ENCODE data around the gene ABCC12. TPM values are rescaled to one million over a fixed set of nuclear protein-coding genes. Genes with fewer than 3 reads are reported as not detected.
"Not testable (repeated sequence)": the region's sequence is repeated elsewhere in the genome, so short reads cannot be mapped to it uniquely, and the experiment has no call there.

The ABCC12 gene
- polyA plus RNA-seq, 1 experiment, result not detected

DNA sequence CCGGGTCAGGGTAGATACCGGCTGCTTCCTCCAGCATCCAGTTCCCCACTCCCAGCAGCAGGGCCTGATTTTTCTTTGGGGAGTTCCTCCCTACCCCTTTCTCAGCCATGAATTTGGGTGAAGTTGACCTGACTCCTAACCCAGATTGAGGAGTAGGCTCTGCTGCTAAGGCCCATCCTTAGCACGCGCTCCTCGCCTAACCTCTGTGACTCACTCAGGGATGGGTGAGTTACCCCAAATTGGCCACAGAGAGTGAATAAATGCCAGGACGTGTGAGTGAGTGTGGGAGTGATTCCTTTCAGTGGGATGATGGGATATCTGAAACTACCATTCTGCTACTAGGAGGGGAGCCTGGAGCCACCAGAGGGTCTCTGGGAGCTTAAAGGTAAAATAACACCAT, 28.9 kb upstream of the ABCC12 start:
- POLR2A ChIA-PET, result no interaction called here
- TF ChIP-seq, protein P1, sequence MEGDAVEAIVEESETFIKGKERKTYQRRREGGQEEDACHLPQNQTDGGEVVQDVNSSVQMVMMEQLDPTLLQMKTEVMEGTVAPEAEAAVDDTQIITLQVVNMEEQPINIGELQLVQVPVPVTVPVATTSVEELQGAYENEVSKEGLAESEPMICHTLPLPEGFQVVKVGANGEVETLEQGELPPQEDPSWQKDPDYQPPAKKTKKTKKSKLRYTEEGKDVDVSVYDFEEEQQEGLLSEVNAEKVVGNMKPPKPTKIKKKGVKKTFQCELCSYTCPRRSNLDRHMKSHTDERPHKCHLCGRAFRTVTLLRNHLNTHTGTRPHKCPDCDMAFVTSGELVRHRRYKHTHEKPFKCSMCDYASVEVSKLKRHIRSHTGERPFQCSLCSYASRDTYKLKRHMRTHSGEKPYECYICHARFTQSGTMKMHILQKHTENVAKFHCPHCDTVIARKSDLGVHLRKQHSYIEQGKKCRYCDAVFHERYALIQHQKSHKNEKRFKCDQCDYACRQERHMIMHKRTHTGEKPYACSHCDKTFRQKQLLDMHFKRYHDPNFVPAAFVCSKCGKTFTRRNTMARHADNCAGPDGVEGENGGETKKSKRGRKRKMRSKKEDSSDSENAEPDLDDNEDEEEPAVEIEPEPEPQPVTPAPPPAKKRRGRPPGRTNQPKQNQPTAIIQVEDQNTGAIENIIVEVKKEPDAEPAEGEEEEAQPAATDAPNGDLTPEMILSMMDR (IDR thresholded peaks at IDR 0.05; ENCODE audit: low read depth, low read length), result no peak

DNA sequence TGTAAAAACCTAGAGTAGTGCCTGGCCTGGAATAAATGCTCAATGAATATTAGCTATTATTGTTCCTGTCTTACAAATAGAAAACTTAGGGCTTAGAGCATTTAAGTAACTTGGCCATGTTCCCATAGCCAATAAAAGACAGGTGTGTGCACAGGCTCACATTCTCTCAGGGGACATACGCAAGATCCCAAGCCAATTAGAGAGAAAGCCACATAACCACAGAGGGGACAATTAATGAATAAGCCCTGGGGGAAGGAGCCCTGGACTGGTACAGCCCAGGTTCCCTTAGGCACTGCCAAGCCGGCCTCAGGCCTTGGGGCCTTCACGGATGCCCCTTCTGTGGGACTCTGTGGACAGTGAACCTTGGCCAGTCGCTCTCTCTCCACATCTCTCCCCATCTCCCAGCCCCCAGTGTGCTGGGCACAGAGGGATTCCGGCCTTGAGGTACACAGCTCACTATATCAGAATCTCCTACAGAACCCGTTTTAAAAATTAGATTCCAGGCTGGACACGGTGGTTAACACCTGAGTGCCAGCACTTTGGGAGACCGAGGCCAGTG, 27.3 kb upstream of the ABCC12 start:
- POLR2A ChIA-PET, result interaction anchor here (0.7 kb wide), 1 partner anchor 1180 kb away, joined by 3 read pairs; no protein-coding TSS in a partner anchor
- no peak overlapping the region for H3K27ac ChIP-seq (ENCODE audit: low read depth, low read length)

More for the DNA sequence above, 28.9 kb upstream of the ABCC12 start:
- no peak overlapping the region for H3K27ac ChIP-seq (ENCODE audit: low read depth, low read length)
- no peak overlapping the region for H3K4me3 ChIP-seq (ENCODE audit: low read depth, low read length)
- CTCF ChIA-PET, result interaction anchor here (1.5 to 1.6 kb wide), 2 partner anchors 20 to 439 kb away, joined by 3 to 4 read pairs; no protein-coding TSS in a partner anchor
- no peak for DNase-seq (ENCODE audit: low read depth, low spot score)
- peaks cover 8% of the 10 kb centered on the region for H3K27me3 ChIP-seq (ENCODE audit: control insufficient read depth, insufficient read depth, low read length)
- H3K9me3 ChIP-seq (ENCODE audit: control insufficient read depth, insufficient read depth, low read length), result no peaks in the 10 kb centered on the region

DNA sequence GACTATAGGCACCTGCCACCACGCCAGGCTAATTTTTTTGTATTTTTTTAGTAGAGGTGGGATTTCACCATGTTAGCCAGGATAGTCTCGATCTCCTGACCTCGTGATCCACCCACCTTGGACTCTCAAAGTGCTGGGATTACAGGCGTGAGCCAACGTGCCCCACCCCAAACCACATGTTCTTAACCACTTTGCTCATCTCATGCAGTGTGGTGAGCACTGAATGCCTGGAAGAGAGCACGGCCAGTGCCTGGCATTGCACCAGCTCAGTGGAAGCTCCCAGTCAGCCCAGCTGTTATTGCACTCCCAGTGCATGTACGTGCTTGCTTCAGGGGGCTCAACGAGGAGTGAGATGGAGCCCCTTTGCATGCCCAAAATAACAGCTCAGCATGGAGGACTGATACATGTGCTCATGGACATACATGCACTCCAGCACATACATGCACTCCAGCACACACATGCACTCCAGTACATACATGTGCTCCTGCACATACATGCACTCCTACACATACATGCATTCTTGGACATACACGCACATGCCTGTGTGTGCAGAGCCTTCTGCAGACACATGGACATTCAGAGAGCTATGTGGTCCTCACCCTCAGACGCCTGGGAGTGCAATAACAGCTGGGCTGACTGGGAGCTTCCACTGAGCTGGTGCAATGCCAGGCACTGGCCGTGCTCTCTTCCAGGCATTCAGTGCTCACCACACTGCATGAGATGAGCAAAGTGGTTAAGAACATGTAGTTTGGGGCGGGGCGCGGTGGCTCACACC, 26.1 kb upstream of the ABCC12 start:
- H3K4me3 ChIP-seq (ENCODE audit: low read depth, low read length); DNase-seq (ENCODE audit: low read depth, low spot score); POLR2A ChIA-PET; H3K9me3 ChIP-seq (ENCODE audit: control insufficient read depth, insufficient read depth, low read length); H3K27ac ChIP-seq (ENCODE audit: low read depth, low read length): not testable (repeated sequence)
- CTCF ChIA-PET, result interaction anchor here (1.1 kb wide), 1 partner anchor 448 kb away, joined by 3 read pairs; no protein-coding TSS in a partner anchor
- H3K27me3 ChIP-seq (ENCODE audit: control insufficient read depth, insufficient read depth, low read length), result peaks cover 11% of the 10 kb centered on the region

More for the DNA sequence above, 27.3 kb upstream of the ABCC12 start:
- CTCF ChIA-PET, result interaction anchor here (1.0 to 1.1 kb wide), 2 partner anchors 18 to 447 kb away, joined by 3 read pairs; no protein-coding TSS in a partner anchor
- Histone ChIP-seq H3K4me3 (ENCODE audit: low read depth, low read length) (no peak overlapping the region), H3K9me3 (ENCODE audit: control insufficient read depth, insufficient read depth, low read length) (no peaks in the 10 kb centered on the region), H3K27me3 (ENCODE audit: control insufficient read depth, insufficient read depth, low read length) (peaks cover 13% of the 10 kb centered on the region)
- DNase-seq (ENCODE audit: low read depth, low spot score), result no peak
- TF ChIP-seq, protein P1 (IDR thresholded peaks at IDR 0.05; ENCODE audit: low read depth, low read length), result no peak

DNA sequence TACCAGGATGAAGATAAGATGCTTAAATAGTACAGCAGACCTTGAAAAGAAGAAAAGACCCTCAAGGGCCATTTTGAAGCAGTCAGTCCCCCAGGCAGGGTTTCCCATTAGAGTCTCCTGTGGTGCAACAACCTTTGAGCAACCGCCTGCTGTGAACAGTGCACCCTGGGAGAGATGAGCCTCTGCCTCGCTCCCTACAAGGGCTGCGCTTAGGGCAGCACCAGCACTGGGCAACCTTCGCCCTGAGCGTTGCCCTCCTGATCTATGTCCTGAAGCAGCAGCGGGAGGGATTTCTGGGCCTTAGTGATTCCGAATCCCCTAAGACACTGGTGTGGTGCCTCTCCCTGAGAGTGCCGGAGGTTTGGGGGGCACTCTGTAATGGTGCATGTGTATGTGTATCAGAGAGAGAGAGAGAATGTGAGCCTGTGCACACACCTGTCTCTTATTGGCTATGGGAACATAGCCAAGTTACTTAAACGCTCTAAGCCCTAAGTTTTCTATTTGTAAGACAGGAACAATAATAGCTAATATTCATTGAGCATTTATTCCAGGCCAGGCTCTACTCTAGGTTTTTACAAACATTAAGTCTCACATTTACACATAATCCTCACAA, 25.2 kb upstream of the ABCC12 start:
- POLR2A ChIA-PET, result interaction anchor here (0.7 kb wide), 1 partner anchor 1133 kb away, joined by 3 read pairs; no protein-coding TSS in a partner anchor
- CTCF ChIA-PET, result no interaction called here
- Histone ChIP-seq H3K4me3 (ENCODE audit: low read depth, low read length) (no peak overlapping the region), H3K9me3 (ENCODE audit: control insufficient read depth, insufficient read depth, low read length) (no peaks in the 10 kb centered on the region), H3K27ac (ENCODE audit: low read depth, low read length) (no peak overlapping the region), H3K27me3 (ENCODE audit: control insufficient read depth, insufficient read depth, low read length) (peaks cover 11% of the 10 kb centered on the region)
- TF ChIP-seq, protein P1 (IDR thresholded peaks at IDR 0.05; ENCODE audit: low read depth, low read length), result no peak
- DNase-seq (ENCODE audit: low read depth, low spot score), result no peak

DNA sequence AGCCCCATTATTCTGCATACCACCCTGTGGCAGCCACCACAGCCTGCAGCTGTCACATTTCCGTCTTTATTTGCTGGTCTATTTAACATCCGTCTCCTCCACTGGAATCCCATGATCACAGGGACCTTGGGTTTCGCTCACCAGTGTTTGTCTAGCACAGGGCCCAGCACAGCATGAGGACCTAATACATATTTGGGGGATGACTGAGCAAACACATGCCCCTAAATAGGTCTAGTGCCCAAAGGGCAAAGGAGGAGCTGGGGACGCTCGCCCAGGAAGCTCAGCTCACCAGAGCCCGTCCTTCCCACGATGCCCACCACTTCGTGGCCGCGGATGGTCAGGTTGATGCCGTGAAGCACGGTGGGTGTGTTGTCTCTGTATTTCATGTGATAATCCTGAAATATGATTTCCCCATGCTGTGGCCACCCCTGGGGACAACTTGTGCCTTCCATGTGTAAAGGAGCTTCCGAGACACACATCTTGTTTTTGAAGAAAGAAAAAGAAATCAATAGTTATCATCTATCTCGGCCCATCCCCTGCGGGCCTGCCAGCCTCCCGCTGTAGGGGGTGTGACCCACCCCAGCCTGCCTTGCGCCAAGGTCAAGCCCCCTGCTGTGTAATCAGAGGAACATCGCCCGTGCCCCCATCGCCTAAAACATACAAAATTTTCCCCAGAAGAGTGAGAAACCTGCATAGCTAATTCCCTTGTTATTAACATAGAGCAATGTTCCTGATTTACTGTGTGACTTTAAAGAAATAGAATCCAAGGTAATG, 21.0 kb upstream of the ABCC12 start:
- no peaks in the 10 kb centered on the region for H3K9me3 ChIP-seq (ENCODE audit: control insufficient read depth, insufficient read depth, low read length)
- ChIA-PET POLR2A (no interaction called here), CTCF (interaction anchor here (0.7 to 1.4 kb wide), 3 partner anchors 12 to 1035 kb away, joined by 3 to 7 read pairs (median 4); no protein-coding TSS in a partner anchor)
- H3K27ac ChIP-seq (ENCODE audit: low read depth, low read length), result no peak overlapping the region
- DNase-seq (ENCODE audit: low read depth, low spot score), result no peak
- TF ChIP-seq, protein P1 (IDR thresholded peaks at IDR 0.05; ENCODE audit: low read depth, low read length), result no peak
- H3K27me3 ChIP-seq (ENCODE audit: control insufficient read depth, insufficient read depth, low read length), result peaks cover 8% of the 10 kb centered on the region
- no peak overlapping the region for H3K4me3 ChIP-seq (ENCODE audit: low read depth, low read length)

All from AG04450 (cell line).